Right lobe of liver (tissue), 6 donors: ENCODE measurements around the gene DNMT3A. TPM values are rescaled to one million over a fixed set of nuclear protein-coding genes. Genes with fewer than 3 reads are reported as not detected.

ENCODE experiments used
- ATAC-seq, 4 donors: fragments of 200-7000 bp; cut with Tn5 transposase; one replicate each; pipeline ENCODE4 v1.9.1; 2020; ENCODE audit warnings: mild to moderate bottlenecking in 4 of 4, moderate library complexity in 4 of 4
- DNase-seq, 3 donors: peaks; one replicate each; pipeline ENCODE4 v3.0.0-alpha.2; 2020
- H3K27ac ChIP-seq, 3 donors: fragments of 200-600 bp; one replicate each; pipeline ENCODE4 v1.8.0; 2022
- H3K27me3 ChIP-seq, 2 donors: fragments of 200-600 bp; one replicate each; pipeline ENCODE4 v1.8.0; 2022
- H3K36me3 ChIP-seq, 4 donors: fragments of 200-600 bp; sonication (generic) in 1 of 4; one replicate each; pipeline versions ENCODE4 v1.5.1 to v1.8.0; 2017 to 2022; ENCODE audit warnings: control low read depth in 1 of 4
- H3K4me1 ChIP-seq, 4 donors: fragments of 200-600 bp; sonication (generic) in 1 of 4; one replicate each; pipeline versions ENCODE4 v1.5.1 to v1.8.0; 2017 to 2022; ENCODE audit warnings: control low read depth in 1 of 4
- H3K4me3 ChIP-seq, 3 donors: fragments of 200-600 bp; one replicate each; pipeline ENCODE4 v1.8.0; 2022
- H3K9me3 ChIP-seq, 4 donors: fragments of 200-600 bp; sonication (generic) in 1 of 4; one replicate each; pipeline versions ENCODE4 v1.5.1 to v1.8.0; 2017 to 2022; ENCODE audit warnings: control low read depth in 1 of 4
- CTCF ChIP-seq, 4 donors: fragments of 200-600 bp in 3 of 4; fragments of 450-650 bp in 1 of 4; IDR thresholded peaks; one replicate each; pipeline versions ENCODE4 v1.5.1 to v1.8.0; 2016 to 2022; ENCODE audit warnings: antibody characterized with exemption in 4 of 4, mild to moderate bottlenecking in 2 of 4
- POLR2A ChIP-seq: fragments of 450-650 bp; IDR thresholded peaks from one replicate; pipeline ENCODE4 v1.6.1; 2017; ENCODE audit warnings: antibody characterized with exemption, mild to moderate bottlenecking
- WGBS: methylation state at CpG from one replicate; pipeline ENCODE4 v1.1.6; 2018; ENCODE audit warnings: low coverage, low lambda C conversion rate; ENCODE audit not compliant: insufficient coverage; ENCODE audit errors: missing lambda C conversion rate; 5-methylcytosine and 5-hydroxymethylcytosine counted together
- intact Hi-C, 2 donors: fragments of 100-400 bp; cut with DNase I; formaldehyde crosslinking; loops; one replicate each; pipeline versions ENCODE4 v1.11.2 to v1.14.1; 2022
- total RNA-seq, 6 experiments: library from RNA; depleted of rRNA in 2 of 6; stranded (reverse); fragments of >200 nt in 2 of 6; fragmentation: NEBNext Ultra II Directional in 3 of 6; extraction: Animal tissue kit (Norgen Biotek cat#: 25700) in 3 of 6; gene quantifications; one replicate each; pipeline versions ENCODE4 v1.1.0 to v1.2.4, GENCODE V29; 2016 to 2023
- donor health status: DM: no; HTN: yes; CAD: no.
- donor health status: DM: no; HTN: no; CAD: no.
- donor health status: DM: no; HTN: no; CAD: no.
- donor health status: DM: no; HTN: yes; CAD: no.
- donor health status: DM: no; HTN: yes; CAD: no.

DNMT3A gene
- total RNA-seq, 6 experiments from 2014 or later: 4.9 to 13.3 (median 9.3) TPM

GRCh38 chr2:25281522-25281921, 60.2 kb downstream of the DNMT3A start:
- no peak overlapping the region for H3K4me3 ChIP-seq
- H3K27me3 ChIP-seq: no peaks in the 10 kb centered on the region
- H3K9me3 ChIP-seq: no peaks in the 10 kb centered on the region
- WGBS: 46% methylated on average over 4 of the region's 5 CpGs
- peaks cover 0 to 5% (median 0%) of the 10 kb centered on the region in 4 donors for H3K4me1 ChIP-seq
- no peak overlapping the region for H3K27ac ChIP-seq
- intact Hi-C loops: no loop called here
- peaks cover 0 to 4% (median 0%) of the 10 kb centered on the region in 4 donors for H3K36me3 ChIP-seq
- ATAC-seq (peak in 3 of 4 donors; percentile 8 to 24 (median 18)), DNase-seq (no peak)
- TF ChIP-seq POLR2A: no peak

GRCh38 chr2:25280051-25280687, 61.6 kb downstream of the DNMT3A start:
- no peak overlapping the region for H3K27ac ChIP-seq
- peaks cover 0 to 5% (median 0%) of the 10 kb centered on the region in 4 donors for H3K4me1 ChIP-seq
- TF ChIP-seq POLR2A (no peak), CTCF (IDR thresholded peaks at IDR 0.05) (no peak)
- WGBS: 63% methylated on average over 10 of the region's 10 CpGs
- H3K36me3 ChIP-seq: peaks cover 0 to 4% (median 0%) of the 10 kb centered on the region in 4 donors
- ATAC-seq: no peak
- H3K4me3 ChIP-seq: no peak overlapping the region
- H3K9me3 ChIP-seq: no peaks in the 10 kb centered on the region
- no peaks in the 10 kb centered on the region for H3K27me3 ChIP-seq
- no peak for DNase-seq
- intact Hi-C loops: no loop called here

- intact Hi-C loops: no loop called here
- TF ChIP-seq CTCF (IDR thresholded peaks at IDR 0.05) (no peak), POLR2A (no peak)
- Histone ChIP-seq H3K27ac (no peak overlapping the region), H3K27me3 (no peaks in the 10 kb centered on the region), H3K4me1 (peaks cover 0 to 5% (median 0%) of the 10 kb centered on the region in 4 donors), H3K4me3 (no peak overlapping the region), H3K36me3 (peaks cover 0 to 4% (median 0%) of the 10 kb centered on the region in 4 donors), H3K9me3 (no peaks in the 10 kb centered on the region)
- WGBS: 54% methylated on average over 6 of the region's 12 CpGs
- ATAC-seq (peak; percentile 47 to 60 (median 52)), DNase-seq (peak in 2 of 3 donors; percentile 58 to 73)
These were observed 62.6 kb downstream of the DNMT3A start for GRCh38 chr2:25279091-25279651.

GRCh38 chr2:25276569-25277465, 64.9 kb downstream of the DNMT3A start:
- Histone ChIP-seq H3K27me3 (no peaks in the 10 kb centered on the region), H3K27ac (peak overlapping the region; percentile 56 to 77 (median 66)), H3K4me3 (peak overlapping the region in 2 of 3 donors; percentile 7 to 11), H3K9me3 (no peaks in the 10 kb centered on the region), H3K4me1 (peaks cover 0 to 2% (median 0%) of the 10 kb centered on the region in 4 donors), H3K36me3 (no peaks in the 10 kb centered on the region)
- ATAC-seq (peak; percentile 37 to 59 (median 44)), DNase-seq (peak in 2 of 3 donors; percentile 67 to 79)
- WGBS: 33% methylated on average over 8 of the region's 60 CpGs
- TF ChIP-seq POLR2A (no peak), CTCF (IDR thresholded peaks at IDR 0.05) (peak; percentile 39 to 58 (median 46))
- intact Hi-C loops: no loop called here
